Type B pancreatic cell (in vitro differentiated cells): ENCODE results near the gene ADI1. TPM values are rescaled to one million over a fixed set of nuclear protein-coding genes. Genes with fewer than 3 reads are reported as not detected.
"Not testable (repeated sequence)": the region's sequence is repeated elsewhere in the genome, so short reads cannot be mapped to it uniquely, and the experiment has no call there.

Experiments
- DNase-seq: peaks from one replicate; pipeline ENCODE4 v3.0.0; 2021; ENCODE audit warnings: mixed read lengths; ENCODE audit not compliant: unreplicated experiment; ENCODE audit errors: extremely low spot score
- H3K27ac Mint-ChIP-seq: 2 replicates; pipeline ENCODE4 v1.8.0; 2021; ENCODE audit warnings: mild to moderate bottlenecking, mixed read lengths
- H3K27me3 Mint-ChIP-seq: 2 replicates; pipeline ENCODE4 v1.8.0; 2021; ENCODE audit warnings: mixed read lengths
- H3K36me3 Mint-ChIP-seq: 2 replicates; pipeline ENCODE4 v1.8.0; 2021; ENCODE audit warnings: mixed read lengths
- H3K4me1 Mint-ChIP-seq: one replicate; pipeline ENCODE4 v1.8.0; 2021; ENCODE audit warnings: mixed read lengths; ENCODE audit not compliant: unreplicated experiment
- H3K4me3 Mint-ChIP-seq: 2 replicates; pipeline ENCODE4 v1.8.0; 2021; ENCODE audit warnings: mild to moderate bottlenecking, mixed read lengths
- H3K9me3 Mint-ChIP-seq: 2 replicates; pipeline ENCODE4 v1.8.0; 2021; ENCODE audit warnings: mixed read lengths
- CTCF ChIP-seq: fragments of 200-600 bp; sonication (generic); conservative IDR thresholded peaks from 2 replicates; pipeline ENCODE4 v1.5.0; 2021; ENCODE audit warnings: antibody characterized with exemption, mild to moderate bottlenecking
- total RNA-seq: library from RNA; stranded (reverse); gene quantifications from 2 replicates; pipeline ENCODE4 v1.2.1, GENCODE V29; 2021; ENCODE audit warnings: low replicate concordance

The ADI1 gene
- total RNA-seq, 1 donor from 2014 or later: 40.0 TPM

DNA sequence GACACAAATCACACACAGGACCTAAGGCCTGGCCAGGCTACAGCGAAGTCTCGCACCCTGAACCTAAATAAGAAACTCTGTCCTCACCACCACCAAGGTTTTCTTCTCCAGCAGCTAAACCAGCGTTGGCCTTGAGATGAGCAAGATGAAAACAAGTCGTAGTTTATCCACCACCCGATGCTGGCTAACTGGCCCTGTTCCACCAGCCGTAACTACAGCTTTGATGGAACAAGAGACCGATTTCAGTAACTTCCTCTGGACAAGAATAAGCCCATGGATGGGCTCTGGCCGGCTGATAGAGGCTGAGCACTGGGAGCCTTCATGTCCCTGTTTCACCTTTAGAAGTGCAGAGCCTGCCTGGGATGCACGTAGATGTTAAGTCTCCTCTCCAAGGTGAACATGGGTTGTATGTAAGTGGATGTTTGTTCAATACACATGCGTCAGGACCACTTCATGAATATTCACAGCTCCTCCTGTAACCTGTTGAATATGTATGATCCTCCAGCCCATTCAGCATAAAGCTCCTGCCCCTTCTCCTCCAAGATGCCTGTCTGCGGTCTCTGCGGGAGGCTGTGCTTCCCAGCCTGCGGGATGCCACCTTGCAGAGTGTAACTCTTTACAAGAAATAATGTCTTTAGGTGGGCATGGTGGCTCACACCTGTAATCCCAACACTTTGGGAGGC lies 24.2 kb downstream of the ADI1 start:
- Mint-ChIP-seq H3K9me3 (no peaks in the 10 kb centered on the region), H3K36me3 (peaks cover 25% of the 10 kb centered on the region), H3K4me1 (peaks cover 10% of the 10 kb centered on the region), H3K27me3 (no peaks in the 10 kb centered on the region), H3K4me3 (no peak overlapping the region), H3K27ac (no peak overlapping the region)
- no peak for DNase-seq
- no peak for TF ChIP-seq CTCF

- Mint-ChIP-seq H3K36me3 (peaks cover 19% of the 10 kb centered on the region), H3K4me1 (peaks cover 10% of the 10 kb centered on the region), H3K9me3 (no peaks in the 10 kb centered on the region), H3K27ac (peak overlapping the region; percentile 32), H3K27me3 (no peaks in the 10 kb centered on the region), H3K4me3 (no peak overlapping the region)
- TF ChIP-seq CTCF: no peak
- no peak for DNase-seq
Observed at GRCh38 chr2:3493615-3494007, 25.7 kb downstream of the ADI1 start.

DNA sequence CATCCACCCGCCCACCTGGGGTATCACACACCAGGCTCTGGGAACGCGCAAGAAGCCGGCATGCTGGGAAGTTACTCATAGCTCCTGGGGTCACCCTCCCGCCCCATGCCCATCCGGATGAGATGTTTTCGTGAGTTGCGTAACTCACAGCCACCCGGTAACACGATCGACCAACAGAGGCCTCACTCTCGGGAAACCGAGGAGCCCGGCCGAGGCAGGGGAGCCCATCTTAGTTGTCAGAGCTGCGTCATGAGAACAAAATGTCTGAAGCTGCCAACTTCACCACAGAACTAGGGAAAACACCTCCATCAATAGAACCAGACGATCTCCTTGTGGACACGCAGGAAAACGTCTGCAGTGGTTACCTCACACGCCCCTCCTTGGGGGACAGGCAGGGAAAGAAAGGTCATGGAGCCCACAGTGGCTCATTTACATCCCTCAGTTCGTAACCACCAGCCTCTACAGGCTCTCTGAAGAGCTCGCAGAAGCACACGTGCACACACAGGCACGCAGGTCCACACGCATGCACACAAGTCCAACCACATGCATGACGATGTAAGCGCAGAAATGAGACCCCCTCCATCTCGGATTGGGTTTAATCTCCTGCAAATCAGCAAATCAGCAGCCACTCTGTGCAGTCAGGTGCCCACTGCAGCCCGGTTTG lies 26.2 kb downstream of the ADI1 start:
- Mint-ChIP-seq H3K4me1 (peaks cover 10% of the 10 kb centered on the region), H3K27ac (peak overlapping the region; percentile 32), H3K9me3 (no peaks in the 10 kb centered on the region), H3K4me3 (no peak overlapping the region), H3K27me3 (no peaks in the 10 kb centered on the region), H3K36me3 (peaks cover 14% of the 10 kb centered on the region)
- no peak for DNase-seq
- no peak for TF ChIP-seq CTCF

DNA sequence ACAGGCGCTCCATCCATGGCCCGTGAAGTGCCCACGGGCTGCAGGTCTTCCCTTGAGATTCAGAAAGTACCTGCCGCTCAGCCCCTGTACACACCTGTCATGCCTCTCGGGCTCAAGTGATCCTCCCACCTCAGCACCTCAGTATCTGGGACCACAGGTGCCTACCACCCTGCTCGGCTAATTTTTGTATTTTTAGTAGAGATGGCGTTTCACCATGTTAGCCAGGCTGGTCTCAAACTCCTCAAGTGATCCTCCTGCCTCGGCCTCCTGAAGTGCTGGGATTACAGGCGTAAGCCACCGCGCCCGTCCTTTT lies 26.9 kb downstream of the ADI1 start:
- Mint-ChIP-seq H3K36me3 (peaks cover 11% of the 10 kb centered on the region), H3K4me1 (peaks cover 10% of the 10 kb centered on the region)
- H3K9me3 Mint-ChIP-seq, H3K27ac Mint-ChIP-seq, H3K27me3 Mint-ChIP-seq, H3K4me3 Mint-ChIP-seq, DNase-seq: not testable (repeated sequence)

GRCh38 chr2:3491716-3492474 lies 27.4 kb downstream of the ADI1 start:
- Mint-ChIP-seq H3K4me1 (peaks cover 10% of the 10 kb centered on the region), H3K27ac (no peak overlapping the region), H3K9me3 (no peaks in the 10 kb centered on the region), H3K4me3 (no peak overlapping the region), H3K27me3 (no peaks in the 10 kb centered on the region), H3K36me3 (peaks cover 7% of the 10 kb centered on the region)
- no peak for TF ChIP-seq CTCF
- no peak for DNase-seq

DNA sequence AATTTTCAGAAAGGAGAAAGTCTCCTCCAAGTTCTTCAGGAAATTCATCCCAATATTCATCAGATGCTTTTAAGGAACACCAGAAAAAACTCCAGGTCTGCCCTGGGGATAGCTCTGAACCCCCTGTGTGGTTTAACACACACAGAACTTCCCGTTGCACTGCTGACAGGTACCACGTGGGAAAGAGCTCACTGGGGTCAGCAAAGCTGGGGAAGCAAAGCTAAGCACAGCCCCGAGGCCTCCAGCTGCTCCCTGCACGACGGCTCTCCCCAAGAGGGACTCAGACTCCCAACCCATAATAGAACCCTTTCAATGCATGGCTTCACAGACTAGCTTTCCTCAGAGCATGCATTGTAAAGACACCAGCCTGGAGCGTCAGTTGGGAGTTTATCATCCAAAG lies 28.0 kb downstream of the ADI1 start:
- no peak overlapping the region for H3K4me3 Mint-ChIP-seq
- no peak overlapping the region for H3K27ac Mint-ChIP-seq
- peaks cover 10% of the 10 kb centered on the region for H3K4me1 Mint-ChIP-seq
- no peak for TF ChIP-seq CTCF
- no peak for DNase-seq
- no peaks in the 10 kb centered on the region for H3K9me3 Mint-ChIP-seq
- H3K27me3 Mint-ChIP-seq: no peaks in the 10 kb centered on the region
- H3K36me3 Mint-ChIP-seq: peaks cover 5% of the 10 kb centered on the region
